Astrocyte of the cerebellum (primary cell): Measurements from ENCODE around the gene ABLIM1.

ENCODE experiments used
- DNase-seq: peaks from one replicate; pipeline ENCODE4 v3.0.0-alpha.2; 2011; ENCODE audit warnings: low read depth
- H3K4me3 ChIP-seq: 2 replicates; pipeline ENCODE4 v1.5.1; 2011; ENCODE audit warnings: mild to moderate bottlenecking, low read depth, low read length, moderate library complexity
- in situ Hi-C: cut with HindIII; loops from 2 replicates; pipeline ENCODE4 v1.10.0; 2017; ENCODE audit warnings: low sequenced_read_pairs
- TF ChIP-seq, protein P1 (sequence below): IDR thresholded peaks from 2 replicates; pipeline ENCODE4 v1.5.1; 2012; ENCODE audit warnings: low read length, low read depth, moderate library complexity, mild to moderate bottlenecking; ENCODE audit errors: missing control alignments

ABLIM1 gene

DNA sequence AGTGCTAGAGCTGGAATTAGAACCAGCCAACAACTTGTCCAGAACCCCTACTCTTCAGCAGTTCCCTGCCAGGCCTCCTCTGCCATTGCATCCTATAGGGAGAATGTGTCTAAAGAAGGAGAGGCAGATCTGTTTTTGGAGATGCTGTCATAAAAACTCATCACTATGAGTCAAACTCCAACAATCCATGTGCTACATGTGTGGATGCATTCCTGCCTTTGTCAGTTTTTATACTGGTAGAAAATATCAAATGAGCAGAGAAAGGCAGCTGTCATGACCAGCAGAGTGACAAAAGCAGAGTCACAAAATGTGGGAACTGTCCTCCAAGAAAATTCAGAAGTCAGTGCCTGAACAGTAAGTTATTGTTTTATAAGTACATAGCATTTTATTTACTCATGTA, 93.0 kb downstream of the ABLIM1 start:
- TF ChIP-seq, protein P1, sequence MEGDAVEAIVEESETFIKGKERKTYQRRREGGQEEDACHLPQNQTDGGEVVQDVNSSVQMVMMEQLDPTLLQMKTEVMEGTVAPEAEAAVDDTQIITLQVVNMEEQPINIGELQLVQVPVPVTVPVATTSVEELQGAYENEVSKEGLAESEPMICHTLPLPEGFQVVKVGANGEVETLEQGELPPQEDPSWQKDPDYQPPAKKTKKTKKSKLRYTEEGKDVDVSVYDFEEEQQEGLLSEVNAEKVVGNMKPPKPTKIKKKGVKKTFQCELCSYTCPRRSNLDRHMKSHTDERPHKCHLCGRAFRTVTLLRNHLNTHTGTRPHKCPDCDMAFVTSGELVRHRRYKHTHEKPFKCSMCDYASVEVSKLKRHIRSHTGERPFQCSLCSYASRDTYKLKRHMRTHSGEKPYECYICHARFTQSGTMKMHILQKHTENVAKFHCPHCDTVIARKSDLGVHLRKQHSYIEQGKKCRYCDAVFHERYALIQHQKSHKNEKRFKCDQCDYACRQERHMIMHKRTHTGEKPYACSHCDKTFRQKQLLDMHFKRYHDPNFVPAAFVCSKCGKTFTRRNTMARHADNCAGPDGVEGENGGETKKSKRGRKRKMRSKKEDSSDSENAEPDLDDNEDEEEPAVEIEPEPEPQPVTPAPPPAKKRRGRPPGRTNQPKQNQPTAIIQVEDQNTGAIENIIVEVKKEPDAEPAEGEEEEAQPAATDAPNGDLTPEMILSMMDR = no peak
- in situ Hi-C loops = loop anchor here (25.0 kb wide), 1 partner anchor 222 kb away; no protein-coding TSS in a partner anchor
- DNase-seq = no peak
- H3K4me3 ChIP-seq = no peak overlapping the region

DNA sequence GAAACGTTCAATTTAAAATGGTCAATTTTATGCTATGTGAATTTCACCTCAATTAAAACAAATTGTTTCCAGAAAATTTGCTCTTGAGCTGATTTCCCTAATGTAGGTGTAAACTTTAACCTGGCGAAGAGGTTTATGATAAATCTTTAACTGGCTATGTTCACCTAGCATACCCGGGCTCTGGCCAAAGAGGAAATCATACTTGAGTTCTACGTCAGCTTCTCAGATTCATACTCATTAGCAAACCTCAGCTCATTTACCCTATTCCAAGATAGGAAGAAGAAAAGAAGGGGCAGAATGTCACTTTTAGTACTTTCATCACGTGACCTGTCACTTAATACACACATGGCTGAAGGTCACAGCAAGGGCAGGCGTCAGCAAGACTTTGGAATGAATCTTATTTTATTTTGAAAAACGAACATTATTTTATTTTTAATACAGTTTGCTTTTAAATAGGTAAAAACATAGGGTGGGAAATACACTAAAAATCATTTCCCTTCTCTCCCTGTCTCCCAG, 97.0 kb downstream of the ABLIM1 start:
- H3K4me3 ChIP-seq = no peak overlapping the region
- in situ Hi-C loops = loop anchor here (25.0 kb wide), 1 partner anchor 226 kb away; no protein-coding TSS in a partner anchor
- TF ChIP-seq, protein P1 = no peak
- DNase-seq = no peak

DNA sequence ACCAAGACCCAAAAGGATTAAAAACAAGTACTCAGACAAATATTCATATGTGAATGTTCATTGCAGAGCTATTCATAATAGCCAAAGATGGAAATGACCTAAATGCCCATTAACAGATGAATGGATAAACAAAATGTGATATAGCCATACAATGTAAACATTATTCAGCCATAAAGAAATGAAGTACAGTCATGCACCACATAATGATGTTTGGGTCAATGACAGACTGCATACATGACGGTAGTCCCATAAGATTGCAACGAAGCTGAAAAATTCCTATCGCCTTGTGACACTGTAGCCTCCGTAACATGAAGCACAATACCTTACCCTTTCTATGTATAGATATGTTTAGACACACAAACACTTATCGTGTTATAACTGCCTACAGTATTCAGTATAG, 97.9 kb downstream of the ABLIM1 start:
- in situ Hi-C loops = loop anchor here (25.0 kb wide), 1 partner anchor 227 kb away; no protein-coding TSS in a partner anchor
- no peak for DNase-seq
- H3K4me3 ChIP-seq = no peak overlapping the region
- TF ChIP-seq, protein P1 = no peak

DNA sequence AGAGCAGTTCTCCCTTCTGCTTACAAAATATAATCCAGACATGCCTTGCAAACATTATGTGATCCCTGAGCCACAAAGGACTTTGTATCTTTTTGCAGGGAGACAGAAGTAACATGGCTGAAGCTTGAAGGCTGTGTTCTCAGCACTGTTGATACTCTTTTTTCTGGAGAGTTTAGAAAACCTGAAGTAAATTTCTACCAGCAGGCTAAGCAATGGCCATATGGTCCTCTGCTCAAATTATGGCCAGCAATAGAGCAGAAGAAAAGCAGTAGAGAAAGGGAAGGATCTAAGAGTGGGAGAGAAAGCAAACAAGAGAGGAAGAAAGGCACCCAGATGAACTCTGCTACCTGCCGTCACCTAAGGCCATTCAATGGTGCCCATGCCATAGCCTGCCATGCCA, 98.4 kb downstream of the ABLIM1 start:
- H3K4me3 ChIP-seq = no peak overlapping the region
- DNase-seq = no peak
- in situ Hi-C loops = loop anchor here (5.0 to 25.0 kb wide), 2 partner anchors 37 to 228 kb away; no protein-coding TSS in a partner anchor
- TF ChIP-seq, protein P1 = no peak

DNA sequence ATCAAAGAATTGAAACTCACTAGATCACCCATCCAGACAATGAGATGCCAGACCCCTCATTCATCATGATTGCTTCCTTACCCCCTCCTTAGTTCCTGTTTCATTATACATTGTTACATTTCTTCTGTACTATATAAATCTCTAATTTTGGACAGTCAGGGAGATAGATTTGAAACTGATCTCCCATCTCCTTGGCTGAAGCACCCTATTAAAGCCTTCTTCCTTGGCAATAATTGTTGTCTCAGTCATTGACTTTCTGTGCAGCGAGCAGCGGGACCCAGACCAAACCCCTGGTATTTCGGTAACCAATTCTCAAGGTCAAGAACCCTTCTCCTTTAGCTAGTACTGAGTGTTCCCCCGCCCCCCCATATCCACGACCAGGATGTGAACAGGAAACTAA, 100.2 kb downstream of the ABLIM1 start:
- no peak for DNase-seq
- TF ChIP-seq, protein P1 = no peak
- H3K4me3 ChIP-seq = no peak overlapping the region
- in situ Hi-C loops = loop anchor here (5.0 to 25.0 kb wide), 2 partner anchors 36 to 229 kb away; no protein-coding TSS in a partner anchor

DNA sequence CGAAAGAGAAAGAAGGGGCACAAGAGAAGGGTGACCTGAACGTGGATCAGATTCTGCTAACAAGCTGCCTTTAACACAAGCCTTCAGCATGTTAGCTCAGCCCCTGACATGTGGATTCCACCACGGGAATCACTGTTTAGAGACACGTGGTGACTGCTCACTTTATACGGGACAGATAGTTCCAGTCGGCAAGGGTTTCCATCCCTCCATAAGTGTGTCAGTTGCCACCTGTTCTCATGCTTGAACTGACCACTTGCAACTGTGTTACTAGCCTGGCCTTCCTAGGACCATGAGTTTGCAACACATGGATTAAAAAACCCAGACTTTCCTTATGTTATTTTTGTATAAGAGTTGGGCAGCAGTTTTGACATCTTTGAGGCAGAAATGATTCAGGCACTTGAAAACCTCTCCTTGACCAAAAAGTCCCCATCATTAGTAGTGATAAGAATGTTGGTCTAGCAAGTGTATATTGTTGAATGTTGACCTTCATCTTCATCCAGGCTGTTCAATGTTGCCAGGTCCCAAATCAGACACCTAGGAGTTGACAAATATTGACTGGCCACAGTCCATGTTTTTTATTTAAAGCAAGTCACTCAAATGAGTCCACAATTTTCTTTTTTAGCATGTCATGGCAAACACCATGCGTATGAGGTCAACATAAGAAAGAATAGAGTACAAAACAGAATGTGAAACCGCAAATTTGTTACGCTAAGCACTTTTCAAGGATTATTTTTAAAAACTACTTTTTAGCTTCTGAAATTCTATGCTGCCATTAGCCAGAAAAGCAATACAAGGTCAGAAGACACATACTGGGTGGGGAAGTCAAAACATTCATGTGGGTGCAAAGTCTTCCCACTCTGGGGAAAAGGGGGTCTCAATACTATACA, 101.6 kb downstream of the ABLIM1 start:
- DNase-seq = no peak
- in situ Hi-C loops = loop anchor here (5.0 to 25.0 kb wide), 2 partner anchors 34 to 231 kb away; no protein-coding TSS in a partner anchor
- TF ChIP-seq, protein P1 = no peak
- no peak overlapping the region for H3K4me3 ChIP-seq
